RWPE1 (cell line): Measurements from ENCODE around the gene TMEM267.
"Not testable (repeated sequence)": the region's sequence is repeated elsewhere in the genome, so short reads cannot be mapped to it uniquely, and the experiment has no call there.

Source experiments
- CTCF ChIA-PET: fragments of 350-600 bp; sonication (Branson Sonifier 250); formaldehyde crosslinking; extraction: SDS; loops from one replicate; lab custom pipeline; 2021; lab: Yijun Ruan, JAX
- POLR2A ChIA-PET: fragments of 400-600 bp; formaldehyde crosslinking; extraction: SDS; loops from one replicate; lab custom pipeline; 2020; ENCODE audit warnings: antibody characterized with exemption; ENCODE audit not compliant: low non-redundant PET; lab: Yijun Ruan, JAX
- DNase-seq: peaks from one replicate; pipeline ENCODE4 v3.0.0; 2012; ENCODE audit warnings: low spot score
- H3K27ac ChIP-seq: fragments of 450-650 bp; 2 replicates; pipeline ENCODE4 v1.5.1; 2017
- TF ChIP-seq, protein P1 (sequence below): fragments of 450-650 bp; conservative IDR thresholded peaks from 2 replicates; pipeline ENCODE4 v1.5.1; 2017; ENCODE audit warnings: low read depth, mild to moderate bottlenecking

Gene TMEM267

DNA sequence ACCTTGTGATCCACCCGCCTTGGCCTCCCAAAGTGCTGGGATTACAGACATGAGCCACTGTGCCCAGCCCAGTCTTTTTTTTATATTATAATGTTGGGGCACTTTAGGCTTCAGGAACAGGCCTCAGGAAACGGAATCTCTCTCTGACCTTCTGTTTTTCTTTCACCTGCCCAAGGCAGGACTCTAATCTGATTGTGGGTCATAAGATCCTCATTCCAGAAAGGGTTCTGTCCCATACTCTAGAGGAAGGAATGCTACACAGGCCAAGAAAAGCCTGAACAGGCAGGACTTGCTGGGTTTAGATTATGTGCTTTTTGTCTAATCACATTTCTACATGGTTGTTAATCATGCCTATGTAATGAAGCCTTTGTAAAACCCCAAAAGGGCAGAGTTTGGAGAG, 69.7 kb downstream of the TMEM267 start:
- POLR2A ChIA-PET = no interaction called here
- TF ChIP-seq, protein P1, sequence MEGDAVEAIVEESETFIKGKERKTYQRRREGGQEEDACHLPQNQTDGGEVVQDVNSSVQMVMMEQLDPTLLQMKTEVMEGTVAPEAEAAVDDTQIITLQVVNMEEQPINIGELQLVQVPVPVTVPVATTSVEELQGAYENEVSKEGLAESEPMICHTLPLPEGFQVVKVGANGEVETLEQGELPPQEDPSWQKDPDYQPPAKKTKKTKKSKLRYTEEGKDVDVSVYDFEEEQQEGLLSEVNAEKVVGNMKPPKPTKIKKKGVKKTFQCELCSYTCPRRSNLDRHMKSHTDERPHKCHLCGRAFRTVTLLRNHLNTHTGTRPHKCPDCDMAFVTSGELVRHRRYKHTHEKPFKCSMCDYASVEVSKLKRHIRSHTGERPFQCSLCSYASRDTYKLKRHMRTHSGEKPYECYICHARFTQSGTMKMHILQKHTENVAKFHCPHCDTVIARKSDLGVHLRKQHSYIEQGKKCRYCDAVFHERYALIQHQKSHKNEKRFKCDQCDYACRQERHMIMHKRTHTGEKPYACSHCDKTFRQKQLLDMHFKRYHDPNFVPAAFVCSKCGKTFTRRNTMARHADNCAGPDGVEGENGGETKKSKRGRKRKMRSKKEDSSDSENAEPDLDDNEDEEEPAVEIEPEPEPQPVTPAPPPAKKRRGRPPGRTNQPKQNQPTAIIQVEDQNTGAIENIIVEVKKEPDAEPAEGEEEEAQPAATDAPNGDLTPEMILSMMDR = no peak
- H3K27ac ChIP-seq = no peak overlapping the region
- no peak for DNase-seq
- CTCF ChIA-PET = no interaction called here

DNA sequence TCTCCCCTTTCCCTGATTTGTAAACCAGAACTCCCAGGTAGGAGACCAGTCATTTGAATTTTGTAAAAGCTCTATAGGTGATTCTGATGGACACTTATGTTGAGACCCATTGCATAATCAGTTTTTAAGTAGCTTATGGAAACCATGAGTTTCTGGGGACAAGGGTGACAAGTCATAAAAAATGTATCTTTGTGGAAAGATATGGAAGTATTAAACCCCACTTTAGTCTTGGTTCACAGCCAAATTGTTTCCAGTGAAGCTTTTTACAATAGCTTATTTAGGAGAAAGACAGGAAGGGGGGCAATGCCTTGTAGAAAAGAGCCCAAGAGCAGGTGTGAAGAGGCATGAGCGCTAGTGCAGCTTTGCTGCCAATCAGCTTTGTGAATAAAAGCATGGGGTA, 71.0 kb downstream of the TMEM267 start:
- TF ChIP-seq, protein P1 = no peak
- CTCF ChIA-PET = interaction anchor here (0.6 kb wide), 1 partner anchor 301 kb away, joined by 3 read pairs; no protein-coding TSS in a partner anchor
- no peak for DNase-seq
- POLR2A ChIA-PET = no interaction called here
- H3K27ac ChIP-seq = no peak overlapping the region

DNA sequence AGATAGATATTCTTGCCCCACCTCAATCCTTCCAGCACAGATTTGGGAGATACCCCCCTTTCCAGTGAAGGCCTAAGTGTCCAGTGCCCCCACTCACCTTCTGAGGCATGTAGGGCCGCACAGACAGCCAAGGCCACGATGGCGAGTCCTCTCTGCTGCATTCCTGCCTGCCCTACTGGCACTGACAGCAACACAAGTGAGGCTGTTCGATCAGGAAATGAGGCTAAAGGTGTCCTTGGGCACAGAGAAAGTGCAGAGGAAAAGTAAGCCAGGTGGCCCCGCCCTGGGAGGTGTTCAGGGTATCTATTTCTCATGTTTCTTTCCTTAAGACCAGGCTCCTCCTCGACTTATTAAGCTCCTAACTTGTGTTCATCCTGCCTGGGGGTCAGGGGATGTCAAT, 71.5 kb downstream of the TMEM267 start, which contains the start of gene CCL28:
Gene CCL28 (minus strand): TSS at position 236 of the 400 bp plus-strand sequence. CDS start 75 bp downstream, at position 161.
- POLR2A ChIA-PET = no interaction called here
- CTCF ChIA-PET = interaction anchor here (0.6 to 1.4 kb wide), 2 partner anchors 23 to 300 kb away, joined by 3 read pairs; no protein-coding TSS in a partner anchor
- TF ChIP-seq, protein P1 = no peak
- DNase-seq = no peak
- H3K27ac ChIP-seq = no peak within 1 kb of the TSS

DNA sequence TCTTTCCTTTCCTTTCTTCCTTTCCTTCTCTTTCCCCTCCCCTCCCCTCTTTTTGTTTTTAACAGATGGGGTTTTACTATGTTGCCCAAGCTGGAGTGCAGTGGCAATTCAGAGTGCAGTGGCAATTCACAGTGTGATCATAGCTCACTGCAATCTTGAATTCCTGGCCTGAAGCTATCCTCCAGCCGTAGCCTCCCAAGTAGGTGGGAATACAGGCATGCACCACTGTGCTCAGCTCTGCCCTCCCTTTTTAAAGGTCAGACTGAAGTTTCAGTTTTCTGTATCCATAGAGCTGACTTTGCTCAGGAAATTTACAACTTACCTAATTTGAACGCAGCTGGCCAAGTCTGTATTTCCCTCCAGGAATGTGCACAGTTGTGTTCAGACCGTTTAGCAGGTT, 72.2 kb downstream of the TMEM267 start:
- CTCF ChIA-PET = interaction anchor here (0.5 to 1.4 kb wide), 2 partner anchors 22 to 371 kb away, joined by 3 read pairs; no protein-coding TSS in a partner anchor
- H3K27ac ChIP-seq = no peak overlapping the region
- DNase-seq = no peak
- TF ChIP-seq, protein P1 = no peak
- POLR2A ChIA-PET = no interaction called here

DNA sequence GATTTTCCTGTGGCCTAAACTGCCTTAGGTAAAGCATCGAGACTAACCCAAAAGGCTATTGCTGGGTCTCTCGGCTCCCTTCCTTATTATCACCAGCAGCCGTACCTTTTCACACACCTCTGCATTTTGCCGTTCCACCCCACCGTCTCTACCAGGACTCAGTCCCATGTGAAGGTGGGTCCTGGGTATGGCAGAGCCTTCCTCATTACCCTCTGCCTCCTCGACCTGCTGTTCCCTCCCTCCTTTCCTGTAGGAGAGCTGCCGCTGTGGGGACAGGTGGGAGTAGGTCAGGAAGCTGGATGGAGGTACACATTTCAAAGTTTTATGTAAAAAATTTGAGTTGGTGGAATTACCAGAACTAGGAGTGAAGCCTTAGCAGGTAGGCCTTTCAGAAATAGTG, 73.3 kb downstream of the TMEM267 start:
- no peak for DNase-seq
- CTCF ChIA-PET = no interaction called here
- TF ChIP-seq, protein P1 = no peak
- POLR2A ChIA-PET = no interaction called here
- H3K27ac ChIP-seq = no peak overlapping the region

DNA sequence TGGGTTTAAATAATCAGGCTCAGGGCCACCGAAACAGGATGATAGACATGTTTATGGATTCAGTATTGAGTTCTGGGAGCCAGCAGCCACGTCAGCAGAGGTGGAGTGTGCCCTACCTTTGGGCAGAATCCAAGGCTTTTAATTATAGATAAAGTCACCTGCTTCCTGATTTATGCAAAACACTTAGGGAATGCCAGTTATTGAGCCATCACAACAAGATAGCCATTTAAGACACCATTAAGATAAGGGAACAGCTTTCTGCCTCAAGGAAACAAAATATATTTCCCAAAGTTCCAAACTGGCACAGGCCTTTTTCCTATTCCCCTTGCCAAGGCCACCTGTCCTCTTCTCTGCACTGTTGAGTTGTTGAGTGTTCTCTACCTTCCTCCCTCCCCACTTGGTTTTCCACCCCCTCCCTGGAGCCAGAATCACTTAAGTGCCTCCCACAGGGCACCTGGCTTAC, 73.8 kb downstream of the TMEM267 start:
- POLR2A ChIA-PET = no interaction called here
- TF ChIP-seq, protein P1 = no peak
- no peak overlapping the region for H3K27ac ChIP-seq
- DNase-seq = no peak
- CTCF ChIA-PET = no interaction called here

DNA sequence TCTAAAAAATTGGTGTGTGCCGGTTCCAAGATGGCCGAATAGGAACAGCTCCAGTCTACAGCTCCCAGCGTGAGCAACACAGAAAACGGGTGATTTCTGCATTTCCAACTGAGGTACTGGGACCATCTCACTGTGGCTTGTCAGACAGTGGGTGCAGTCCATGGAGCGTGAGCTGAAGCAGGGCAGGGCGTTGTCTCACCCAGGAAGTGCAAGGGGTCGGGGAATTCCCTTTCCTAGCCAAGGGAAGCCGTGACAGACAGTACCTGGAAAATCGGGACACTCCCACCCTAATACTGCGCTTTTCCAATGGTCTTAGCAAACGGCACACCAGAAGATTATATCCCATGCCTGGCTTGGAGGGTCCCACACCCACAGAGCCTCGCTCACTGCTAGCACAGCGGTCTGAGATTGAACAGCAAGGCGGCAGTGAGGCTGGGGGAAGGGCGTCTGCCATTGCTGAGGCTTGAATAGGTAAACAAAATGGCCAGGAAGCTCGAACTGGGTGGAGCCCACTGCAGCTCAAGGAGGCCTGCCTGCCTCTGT, 81.1 kb downstream of the TMEM267 start:
- POLR2A ChIA-PET, DNase-seq, CTCF ChIA-PET, H3K27ac ChIP-seq: not testable (repeated sequence)
